WI38 (cell line): ENCODE measurements around the gene PRELID2.

ENCODE experiments used
- H3K4me3 ChIP-seq: 2 replicates; pipeline ENCODE4 v1.5.1; 2011; ENCODE audit warnings: low read depth, mild to moderate bottlenecking, control low read depth, low read length
- CTCF ChIP-seq: IDR thresholded peaks from 2 replicates; pipeline ENCODE4 v1.5.1; 2012; ENCODE audit warnings: low read depth, mild to moderate bottlenecking, control low read depth, low read length

PRELID2 gene

GRCh38 chr5:145778144-145778900 is 56.8 kb downstream of the PRELID2 start:
- no peak overlapping the region for H3K4me3 ChIP-seq
- TF ChIP-seq CTCF: no peak

GRCh38 chr5:145777445-145778063 is 57.6 kb downstream of the PRELID2 start:
- no peak for TF ChIP-seq CTCF
- H3K4me3 ChIP-seq: no peak overlapping the region

GRCh38 chr5:145776886-145777285 is 58.3 kb downstream of the PRELID2 start:
- no peak overlapping the region for H3K4me3 ChIP-seq
- no peak for TF ChIP-seq CTCF

GRCh38 chr5:145775893-145776444 is 59.2 kb downstream of the PRELID2 start:
- TF ChIP-seq CTCF: no peak
- no peak overlapping the region for H3K4me3 ChIP-seq

GRCh38 chr5:145775411-145775810 is 59.7 kb downstream of the PRELID2 start:
- TF ChIP-seq CTCF: no peak

GRCh38 chr5:145774442-145774841 is 60.7 kb downstream of the PRELID2 start:
- no peak overlapping the region for H3K4me3 ChIP-seq
- no peak for TF ChIP-seq CTCF

More at GRCh38 chr5:145775411-145775810, 59.7 kb downstream of the PRELID2 start:
- no peak overlapping the region for H3K4me3 ChIP-seq

GRCh38 chr5:145772466-145772865 is 62.7 kb downstream of the PRELID2 start:
- H3K4me3 ChIP-seq: no peak overlapping the region
- TF ChIP-seq CTCF: no peak
